NCI-H510A treated with DMSO at 0.1 percent for 48 hours (cell line): ENCODE measurements around the gene SLC28A1.
A peak's percentile ranks its signal among the peaks of the same experiment; 100 is the strongest.
"Not testable (repeated sequence)": the region's sequence is repeated elsewhere in the genome, so short reads cannot be mapped to it uniquely, and the experiment has no call there.

Experiments
- DNase-seq: peaks from one replicate; lab custom pipeline; 2025; lab: John Stamatoyannopoulos, UW

The SLC28A1 gene

GRCh38 chr15:84910928-84911623, 26.6 kb downstream of the SLC28A1 start:
- DNase-seq: peak; percentile 58

- DNase-seq: no peak
These were observed 27.6 kb downstream of the SLC28A1 start for GRCh38 chr15:84911879-84912660.

GRCh38 chr15:84913360-84913723, 28.9 kb downstream of the SLC28A1 start:
- no peak for DNase-seq

- DNase-seq: no peak
These were observed 29.9 kb downstream of the SLC28A1 start for GRCh38 chr15:84914351-84914750.

- peak; percentile 43 for DNase-seq
These were observed 30.6 kb downstream of the SLC28A1 start for GRCh38 chr15:84914909-84915605.

- DNase-seq: no peak
These were observed 31.1 kb downstream of the SLC28A1 start for GRCh38 chr15:84915606-84915958.

- no peak for DNase-seq
These were observed 33.0 kb downstream of the SLC28A1 start for GRCh38 chr15:84917452-84917851.

- DNase-seq: no peak
These were observed 34.7 kb downstream of the SLC28A1 start for GRCh38 chr15:84919106-84919667.

GRCh38 chr15:84921121-84921520, 36.7 kb downstream of the SLC28A1 start:
- no peak for DNase-seq

GRCh38 chr15:84922530-84922929, 38.1 kb downstream of the SLC28A1 start:
- no peak for DNase-seq

- DNase-seq: no peak
These were observed 39.7 kb downstream of the SLC28A1 start for GRCh38 chr15:84924077-84924731.

GRCh38 chr15:84924821-84925569, 40.5 kb downstream of the SLC28A1 start:
- not testable (repeated sequence) for DNase-seq

GRCh38 chr15:84925906-84926305, 41.4 kb downstream of the SLC28A1 start:
- no peak for DNase-seq

- no peak for DNase-seq
These were observed 42.2 kb downstream of the SLC28A1 start for GRCh38 chr15:84926491-84927230.

- no peak for DNase-seq
These were observed 44.3 kb downstream of the SLC28A1 start for GRCh38 chr15:84928843-84929168.

GRCh38 chr15:84929795-84930603, 45.5 kb downstream of the SLC28A1 start:
- no peak for DNase-seq

- DNase-seq: peak; percentile 11
These were observed 50.7 kb downstream of the SLC28A1 start for GRCh38 chr15:84934942-84935729.

- no peak for DNase-seq
These were observed 52.7 kb downstream of the SLC28A1 start for GRCh38 chr15:84937144-84937543.

GRCh38 chr15:84938726-84939125, 54.3 kb downstream of the SLC28A1 start:
- DNase-seq: no peak
